Measurements from ENCODE around the gene ZNF853. TPM values are rescaled to one million over a fixed set of nuclear protein-coding genes. Genes with fewer than 3 reads are reported as not detected.

ZNF853 gene
- total RNA-seq, 2 donors from 2014 or later = 0.56 to 1.0 TPM

GRCh38 chr7:6588566-6588965 is 26.8 kb upstream of the ZNF853 start:
- no peak overlapping the region for H3K4me3 Mint-ChIP-seq

GRCh38 chr7:6589151-6589828 is 26.1 kb upstream of the ZNF853 start:
- Mint-ChIP-seq H3K4me3 (peak overlapping the region; percentile 60), H3K27me3 (no peaks in the 10 kb centered on the region), H3K36me3 (peaks cover 4% of the 10 kb centered on the region), H3K27ac (peak overlapping the region in 1 of 2 donors; percentile 71), H3K4me1 (ENCODE audit: low read depth in 2 of 2) (peaks cover 5 to 7% of the 10 kb centered on the region in 2 donors), H3K9me3 (no peaks in the 10 kb centered on the region)
- DNase-seq (ENCODE audit: low spot score) (no peak), ATAC-seq (no peak)

More at GRCh38 chr7:6588566-6588965, 26.8 kb upstream of the ZNF853 start:
- no peak for DNase-seq (ENCODE audit: low spot score)
- H3K4me1 Mint-ChIP-seq (ENCODE audit: low read depth in 2 of 2) = peaks cover 5 to 7% of the 10 kb centered on the region in 2 donors
- no peaks in the 10 kb centered on the region for H3K9me3 Mint-ChIP-seq
- H3K27me3 Mint-ChIP-seq = no peaks in the 10 kb centered on the region
- peaks cover 4% of the 10 kb centered on the region for H3K36me3 Mint-ChIP-seq
- H3K27ac Mint-ChIP-seq = peak overlapping the region; percentile 32 to 71
- ATAC-seq = no peak

GRCh38 chr7:6589829-6590644 is 25.4 kb upstream of the ZNF853 start, which contains the start of gene INTS15:
Gene INTS15, plus strand, starts transcription at chr7:6590021. Its CDS starts 263 bp downstream, at chr7:6590284.
- peak within 1 kb of the TSS; percentile 94 for H3K4me3 Mint-ChIP-seq
- peaks cover 5 to 7% of the 10 kb centered on the region in 2 donors for H3K4me1 Mint-ChIP-seq (ENCODE audit: low read depth in 2 of 2)
- no peaks in the 10 kb centered on the region for H3K9me3 Mint-ChIP-seq
- peak; percentile 87 for DNase-seq (ENCODE audit: low spot score)
- peak; percentile 96 for ATAC-seq
- peak within 1 kb of the TSS; percentile 82 to 96 for H3K27ac Mint-ChIP-seq
- H3K27me3 Mint-ChIP-seq = no peaks in the 10 kb centered on the region
- peaks cover 4% of the 10 kb centered on the region for H3K36me3 Mint-ChIP-seq

- peak overlapping the region; percentile 82 to 96 for H3K27ac Mint-ChIP-seq
- ATAC-seq = peak in 1 of 2 donors; percentile 0
- no peaks in the 10 kb centered on the region for H3K27me3 Mint-ChIP-seq
- H3K36me3 Mint-ChIP-seq = peaks cover 4% of the 10 kb centered on the region
- no peak for DNase-seq (ENCODE audit: low spot score)
- peak overlapping the region; percentile 94 for H3K4me3 Mint-ChIP-seq
- peaks cover 5 to 7% of the 10 kb centered on the region in 2 donors for H3K4me1 Mint-ChIP-seq (ENCODE audit: low read depth in 2 of 2)
- H3K9me3 Mint-ChIP-seq = no peaks in the 10 kb centered on the region
Measured at GRCh38 chr7:6590645-6591110, 24.7 kb upstream of the ZNF853 start.

GRCh38 chr7:6600093-6600492 is 15.3 kb upstream of the ZNF853 start:
- no peak overlapping the region for H3K4me3 Mint-ChIP-seq
- H3K4me1 Mint-ChIP-seq (ENCODE audit: low read depth in 2 of 2) = peaks cover 0 to 3% of the 10 kb centered on the region in 2 donors
- peak in 1 of 2 donors; percentile 28 for ATAC-seq
- no peak overlapping the region for H3K27ac Mint-ChIP-seq
- no peak for DNase-seq (ENCODE audit: low spot score)
- H3K27me3 Mint-ChIP-seq = no peaks in the 10 kb centered on the region
- H3K36me3 Mint-ChIP-seq = no peaks in the 10 kb centered on the region
- no peaks in the 10 kb centered on the region for H3K9me3 Mint-ChIP-seq

GRCh38 chr7:6604458-6604857 is 11.0 kb upstream of the ZNF853 start:
- peaks cover 0 to 6% of the 10 kb centered on the region in 2 donors for H3K4me1 Mint-ChIP-seq (ENCODE audit: low read depth in 2 of 2)
- no peak overlapping the region for H3K4me3 Mint-ChIP-seq
- DNase-seq (ENCODE audit: low spot score) = no peak
- no peaks in the 10 kb centered on the region for H3K9me3 Mint-ChIP-seq
- no peaks in the 10 kb centered on the region for H3K27me3 Mint-ChIP-seq
- H3K36me3 Mint-ChIP-seq = no peaks in the 10 kb centered on the region
- ATAC-seq = no peak
- no peak overlapping the region for H3K27ac Mint-ChIP-seq

- peaks cover 0 to 6% of the 10 kb centered on the region in 2 donors for H3K4me1 Mint-ChIP-seq (ENCODE audit: low read depth in 2 of 2)
- H3K9me3 Mint-ChIP-seq = no peaks in the 10 kb centered on the region
- ATAC-seq (no peak), DNase-seq (ENCODE audit: low spot score) (no peak)
- no peak overlapping the region for H3K4me3 Mint-ChIP-seq
- H3K36me3 Mint-ChIP-seq = no peaks in the 10 kb centered on the region
- no peak overlapping the region for H3K27ac Mint-ChIP-seq
- H3K27me3 Mint-ChIP-seq = no peaks in the 10 kb centered on the region
Measured at GRCh38 chr7:6606866-6607583, 8.4 kb upstream of the ZNF853 start.

GRCh38 chr7:6607651-6608051 is 7.8 kb upstream of the ZNF853 start:
- ATAC-seq (peak; percentile 27 to 40), DNase-seq (ENCODE audit: low spot score) (no peak)
- no peak overlapping the region for H3K27ac Mint-ChIP-seq
- H3K4me3 Mint-ChIP-seq = no peak overlapping the region
- H3K9me3 Mint-ChIP-seq = no peaks in the 10 kb centered on the region
- H3K36me3 Mint-ChIP-seq = no peaks in the 10 kb centered on the region
- peaks cover 0 to 6% of the 10 kb centered on the region in 2 donors for H3K4me1 Mint-ChIP-seq (ENCODE audit: low read depth in 2 of 2)
- H3K27me3 Mint-ChIP-seq = no peaks in the 10 kb centered on the region

GRCh38 chr7:6608081-6608480 is 7.3 kb upstream of the ZNF853 start:
- no peak overlapping the region for H3K27ac Mint-ChIP-seq
- DNase-seq (ENCODE audit: low spot score) (no peak), ATAC-seq (no peak)
- H3K9me3 Mint-ChIP-seq = no peaks in the 10 kb centered on the region
- no peak overlapping the region for H3K4me3 Mint-ChIP-seq
- H3K4me1 Mint-ChIP-seq (ENCODE audit: low read depth in 2 of 2) = peaks cover 0 to 6% of the 10 kb centered on the region in 2 donors
- H3K27me3 Mint-ChIP-seq = no peaks in the 10 kb centered on the region
- H3K36me3 Mint-ChIP-seq = no peaks in the 10 kb centered on the region

GRCh38 chr7:6608794-6609193 is 6.6 kb upstream of the ZNF853 start:
- no peak for DNase-seq (ENCODE audit: low spot score)
- H3K27me3 Mint-ChIP-seq = no peaks in the 10 kb centered on the region
- H3K27ac Mint-ChIP-seq = no peak overlapping the region
- H3K36me3 Mint-ChIP-seq = no peaks in the 10 kb centered on the region
- no peak for ATAC-seq
- H3K4me3 Mint-ChIP-seq = no peak overlapping the region
- H3K4me1 Mint-ChIP-seq (ENCODE audit: low read depth in 2 of 2) = peaks cover 0 to 6% of the 10 kb centered on the region in 2 donors
- H3K9me3 Mint-ChIP-seq = no peaks in the 10 kb centered on the region

GRCh38 chr7:6612819-6613218 is 2.6 kb upstream of the ZNF853 start:
- Mint-ChIP-seq H3K4me1 (ENCODE audit: low read depth in 2 of 2) (peaks cover 5 to 9% of the 10 kb centered on the region in 2 donors), H3K9me3 (no peaks in the 10 kb centered on the region), H3K27me3 (no peaks in the 10 kb centered on the region), H3K4me3 (no peak overlapping the region), H3K36me3 (no peaks in the 10 kb centered on the region), H3K27ac (no peak overlapping the region)
- ATAC-seq (no peak), DNase-seq (ENCODE audit: low spot score) (no peak)

- H3K4me1 Mint-ChIP-seq (ENCODE audit: low read depth in 2 of 2) = peaks cover 5 to 9% of the 10 kb centered on the region in 2 donors
- H3K4me3 Mint-ChIP-seq = no peak overlapping the region
- H3K9me3 Mint-ChIP-seq = no peaks in the 10 kb centered on the region
- H3K27ac Mint-ChIP-seq = no peak overlapping the region
- DNase-seq (ENCODE audit: low spot score) (no peak), ATAC-seq (no peak)
- no peaks in the 10 kb centered on the region for H3K36me3 Mint-ChIP-seq
- H3K27me3 Mint-ChIP-seq = no peaks in the 10 kb centered on the region
Measured at GRCh38 chr7:6613706-6614105, 1.7 kb upstream of the ZNF853 start.

- H3K4me1 Mint-ChIP-seq (ENCODE audit: low read depth in 2 of 2) = peaks cover 11 to 12% of the 10 kb centered on the region in 2 donors
- DNase-seq (ENCODE audit: low spot score) (no peak), ATAC-seq (peak; percentile 47 to 58)
- peak overlapping the region; percentile 54 for H3K4me3 Mint-ChIP-seq
- no peaks in the 10 kb centered on the region for H3K36me3 Mint-ChIP-seq
- H3K9me3 Mint-ChIP-seq = no peaks in the 10 kb centered on the region
- H3K27me3 Mint-ChIP-seq = no peaks in the 10 kb centered on the region
- H3K27ac Mint-ChIP-seq = no peak overlapping the region
Measured at GRCh38 chr7:6615723-6616555, 529 bp downstream of the ZNF853 start.

Measured in natural killer cell treated with Interleukin-12 subunit alpha and Interleukin-12 subunit beta and Interleukin-15 and Interleukin-18, amount 100 ng/mL, for 72 hours (primary cell).